Limb (tissue), 2 donors: Measurements from ENCODE around the gene SEMA3F.
A peak's percentile ranks its signal among the peaks of the same experiment; 100 is the strongest.

ENCODE experiments used
- DNase-seq, 2 donors: peaks; one replicate each; pipeline ENCODE4 v3.0.0-alpha.2; 2016; ENCODE audit errors: extremely low spot score in 2 of 2

Gene SEMA3F

DNA sequence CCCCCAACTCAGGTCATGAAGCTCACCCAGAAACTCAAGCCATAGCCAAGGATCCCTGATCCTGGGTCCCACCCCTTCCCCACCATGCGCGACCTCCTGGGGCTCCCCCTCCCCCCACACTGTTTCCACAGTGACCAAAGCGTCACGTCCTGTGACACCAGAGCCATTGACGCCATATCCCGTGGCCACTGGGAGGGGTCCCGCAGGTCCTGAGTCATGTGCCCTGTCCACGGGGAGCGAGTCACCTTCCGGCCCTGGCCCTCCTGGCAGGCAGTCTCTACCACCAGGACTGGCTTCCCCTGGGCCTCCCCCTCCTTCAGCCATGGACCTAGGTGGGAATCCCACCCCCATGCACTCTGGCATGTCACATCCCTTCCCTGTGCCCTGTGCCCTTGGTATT, 15.6 kb downstream of the SEMA3F start:
- no peak for DNase-seq

DNA sequence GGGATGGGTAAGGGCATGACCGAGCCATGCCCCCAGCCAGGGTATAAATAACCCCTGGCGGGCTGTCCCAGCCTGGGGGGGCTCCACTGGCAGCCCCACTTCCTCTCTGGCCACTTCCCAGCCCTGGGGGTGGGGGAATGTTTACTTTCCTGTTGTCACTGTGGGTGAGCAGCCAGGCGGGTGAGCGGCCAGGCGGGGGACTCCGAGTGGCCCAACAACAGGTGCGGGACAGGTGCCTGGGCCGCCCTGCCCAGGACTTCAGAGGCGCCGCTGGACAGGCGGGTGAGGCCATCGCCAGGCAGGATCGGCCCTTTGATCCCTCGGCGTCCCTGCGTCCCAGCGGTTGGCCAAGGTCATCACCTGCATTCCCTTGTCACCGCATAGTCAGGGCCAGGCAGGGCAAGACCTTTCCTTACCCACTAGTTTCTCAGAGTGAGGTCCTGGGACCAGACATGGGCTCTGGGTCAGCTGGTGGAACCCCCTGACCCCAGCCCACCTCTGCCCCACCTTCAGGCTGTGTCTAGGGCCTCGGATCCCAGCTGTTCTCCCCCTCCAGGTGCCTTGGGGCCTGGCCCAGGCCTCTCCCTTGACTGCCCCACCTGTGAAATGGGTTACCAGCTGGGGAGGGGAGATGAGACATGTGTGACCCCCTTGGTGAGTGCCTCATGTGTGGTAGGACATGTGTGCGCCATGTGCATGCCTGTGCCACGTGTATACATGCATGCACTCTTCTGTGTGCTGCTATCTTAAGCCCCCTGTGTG, 16.6 kb downstream of the SEMA3F start:
- DNase-seq: no peak

DNA sequence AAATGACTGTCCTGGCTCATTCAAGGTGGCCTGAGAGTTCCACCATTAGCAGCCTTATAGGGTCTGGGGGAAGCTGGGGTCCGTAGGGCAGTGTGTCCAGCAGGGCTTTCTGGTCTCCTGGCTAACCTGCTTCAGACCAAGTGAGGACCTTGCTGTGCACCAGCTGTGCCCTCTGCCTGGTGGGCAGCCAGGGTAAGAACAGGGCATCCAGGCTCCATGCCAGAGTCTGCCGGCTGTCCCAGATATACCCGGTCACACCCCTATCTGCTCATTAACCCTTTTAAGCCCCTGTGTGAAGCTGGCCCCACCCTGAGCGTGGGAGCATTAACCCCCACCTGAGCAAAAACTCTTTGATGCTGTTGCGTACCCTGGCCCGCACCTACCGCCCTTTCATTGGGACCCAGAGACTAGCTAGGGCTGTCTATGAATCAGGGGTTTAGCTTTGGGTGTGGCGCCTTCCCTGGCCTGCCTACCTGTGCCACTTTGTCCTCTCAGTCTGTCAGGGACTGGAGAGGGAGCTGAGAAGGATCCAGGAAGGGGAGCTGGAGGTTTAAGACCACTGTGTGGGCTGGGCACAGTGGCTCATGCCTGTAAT, 17.6 kb downstream of the SEMA3F start:
- no peak for DNase-seq

DNA sequence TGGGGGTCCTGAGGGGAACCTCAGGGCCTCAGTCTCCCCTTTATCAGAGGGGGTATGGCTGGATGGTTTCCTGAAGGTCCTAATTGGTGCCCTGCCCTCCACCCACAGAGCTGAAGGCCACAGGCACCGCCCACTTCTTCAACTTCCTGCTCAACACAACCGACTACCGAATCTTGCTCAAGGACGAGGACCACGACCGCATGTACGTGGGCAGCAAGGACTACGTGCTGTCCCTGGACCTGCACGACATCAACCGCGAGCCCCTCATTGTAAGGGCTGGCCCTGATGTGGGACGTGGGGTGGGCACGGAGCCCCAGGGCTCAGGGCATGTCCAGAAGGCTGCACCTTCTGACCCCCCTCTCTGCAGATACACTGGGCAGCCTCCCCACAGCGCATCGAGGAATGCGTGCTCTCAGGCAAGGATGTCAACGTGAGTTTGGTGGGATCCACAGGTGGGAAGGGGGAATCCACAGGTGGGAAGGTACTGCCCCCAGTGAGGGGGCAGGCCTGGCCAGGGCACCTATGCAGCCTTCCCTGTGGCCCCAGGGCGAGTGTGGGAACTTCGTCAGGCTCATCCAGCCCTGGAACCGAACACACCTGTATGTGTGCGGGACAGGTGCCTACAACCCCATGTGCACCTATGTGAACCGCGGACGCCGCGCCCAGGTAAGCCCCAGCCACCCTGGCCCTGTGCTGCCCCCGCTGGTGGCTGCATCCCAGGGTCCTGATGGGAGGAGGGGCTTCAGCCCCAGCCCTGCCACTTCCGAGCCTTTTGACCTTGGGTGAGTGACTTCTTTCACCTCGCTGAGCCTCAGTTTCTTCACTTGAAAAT, 18.8 kb downstream of the SEMA3F start:
- DNase-seq: no peak

DNA sequence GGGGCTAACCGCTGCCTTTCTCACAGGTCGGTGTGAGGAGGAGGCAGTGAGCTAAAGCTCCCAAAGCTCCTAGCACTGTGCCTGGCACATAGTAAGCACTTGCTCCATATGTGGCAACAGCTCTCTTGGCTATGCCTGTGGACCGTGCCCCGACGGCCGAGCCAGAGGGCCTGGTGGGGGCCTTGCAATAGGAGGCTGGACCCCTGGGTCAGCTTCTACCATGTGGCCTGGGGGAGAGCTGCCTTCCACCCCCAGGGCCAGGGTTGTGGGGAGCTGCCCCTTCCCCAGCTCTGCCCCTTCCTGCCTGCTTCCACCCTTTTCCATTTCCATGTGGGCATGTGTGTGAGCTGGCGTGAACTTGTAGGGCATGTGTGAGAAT, 19.4 kb downstream of the SEMA3F start:
- DNase-seq: no peak

DNA sequence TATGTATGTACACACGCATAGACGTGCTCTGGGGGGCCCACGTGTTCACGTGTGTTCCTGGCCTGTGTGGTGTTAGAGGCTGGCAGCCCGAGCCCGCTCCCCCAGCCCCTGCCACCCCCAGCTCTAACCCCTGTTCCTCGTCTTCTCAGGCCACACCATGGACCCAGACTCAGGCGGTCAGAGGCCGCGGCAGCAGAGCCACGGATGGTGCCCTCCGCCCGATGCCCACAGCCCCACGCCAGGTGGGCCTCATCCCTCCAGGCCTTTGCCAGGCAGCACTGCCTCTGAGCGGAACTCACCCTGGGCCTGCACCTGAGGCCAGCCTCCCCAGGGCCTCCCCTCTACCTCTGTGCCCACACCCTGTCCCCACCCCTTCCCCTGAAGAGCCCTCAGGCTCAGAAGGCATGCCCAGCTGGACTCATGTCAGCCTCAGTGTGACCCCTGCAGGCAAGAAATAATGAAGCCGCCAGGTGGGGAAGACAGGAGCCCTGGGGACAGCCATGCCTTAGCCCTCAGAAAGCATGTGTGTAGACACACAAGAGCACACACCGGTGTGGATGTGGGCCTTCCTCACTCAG, 19.9 kb downstream of the SEMA3F start:
- no peak for DNase-seq

DNA sequence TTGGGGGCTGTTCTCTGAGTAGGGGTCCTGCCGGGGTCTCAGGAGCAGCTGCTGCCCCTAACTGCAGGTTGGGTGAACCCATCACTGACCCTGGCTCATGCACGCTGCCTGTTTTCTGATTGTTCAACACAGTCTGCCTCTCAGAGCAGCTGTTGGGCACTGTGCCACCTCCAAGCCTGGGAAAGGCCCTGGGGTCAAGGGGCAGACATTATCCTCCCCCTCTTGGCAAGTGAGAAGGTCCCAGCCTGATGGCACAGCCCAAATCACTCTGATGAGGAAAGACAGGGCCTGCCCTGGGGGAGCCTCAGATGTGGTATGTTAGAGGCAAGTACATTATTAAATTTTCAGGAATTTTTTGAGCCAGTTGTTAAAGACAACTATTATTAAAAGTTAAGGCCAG, 22.2 kb downstream of the SEMA3F start:
- DNase-seq: no peak

DNA sequence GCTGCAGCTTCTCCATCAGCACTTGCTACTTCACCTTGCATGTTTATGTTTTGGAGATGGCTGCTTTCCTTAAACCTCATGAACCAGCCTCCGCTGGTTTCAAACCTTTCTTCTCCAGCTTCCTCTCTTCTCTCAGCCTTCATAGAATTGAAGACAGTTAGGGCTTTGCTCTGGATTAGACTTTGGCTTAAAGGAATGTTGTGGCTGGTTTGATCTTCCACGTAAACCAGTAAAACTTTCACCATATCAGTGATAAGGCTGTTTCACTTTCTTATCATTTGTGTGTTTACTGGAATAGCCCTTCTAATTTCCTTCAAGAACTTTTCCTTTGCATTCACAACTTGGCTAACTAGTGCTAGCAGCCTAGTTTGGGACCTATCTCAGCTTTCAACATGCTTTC, 24.6 kb downstream of the SEMA3F start:
- no peak for DNase-seq

DNA sequence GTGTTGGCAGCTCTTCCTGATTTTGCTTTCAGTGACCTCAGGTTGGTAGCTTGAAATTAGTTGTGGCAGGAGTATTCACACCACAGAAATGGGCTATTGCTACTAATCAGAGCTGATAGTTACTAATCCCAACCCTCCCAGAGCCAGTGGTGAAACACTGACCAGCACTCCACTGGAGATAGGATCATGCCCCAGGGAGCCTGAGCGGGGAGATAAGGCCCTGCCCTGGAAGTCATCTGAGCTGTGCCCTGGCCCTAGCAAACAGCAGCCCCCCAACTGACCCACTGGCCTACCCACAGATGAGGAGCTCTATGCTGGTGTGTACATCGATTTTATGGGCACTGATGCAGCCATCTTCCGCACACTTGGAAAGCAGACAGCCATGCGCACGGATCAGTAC, 26.9 kb downstream of the SEMA3F start:
- DNase-seq: no peak

DNA sequence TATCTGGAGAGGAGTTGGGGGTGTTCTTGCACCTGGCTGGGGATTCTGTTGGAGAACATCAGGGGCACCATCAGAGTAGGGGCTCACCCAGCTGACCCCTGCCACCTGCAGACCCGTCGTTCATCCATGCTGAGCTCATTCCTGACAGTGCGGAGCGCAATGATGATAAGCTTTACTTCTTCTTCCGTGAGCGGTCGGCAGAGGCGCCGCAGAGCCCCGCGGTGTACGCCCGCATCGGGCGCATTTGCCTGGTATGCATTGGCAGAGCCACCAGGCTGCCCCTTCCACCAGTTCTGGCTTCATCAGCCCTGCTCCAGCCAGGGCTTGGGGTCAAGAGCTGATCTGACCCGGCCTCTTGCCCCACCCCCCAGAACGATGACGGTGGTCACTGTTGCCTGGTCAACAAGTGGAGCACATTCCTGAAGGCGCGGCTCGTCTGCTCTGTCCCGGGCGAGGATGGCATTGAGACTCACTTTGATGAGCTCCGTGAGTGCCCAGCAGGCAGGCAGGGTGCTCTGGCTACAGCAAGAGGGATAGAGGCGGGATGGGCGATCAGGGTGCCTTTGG, 27.5 kb downstream of the SEMA3F start:
- DNase-seq: no peak

DNA sequence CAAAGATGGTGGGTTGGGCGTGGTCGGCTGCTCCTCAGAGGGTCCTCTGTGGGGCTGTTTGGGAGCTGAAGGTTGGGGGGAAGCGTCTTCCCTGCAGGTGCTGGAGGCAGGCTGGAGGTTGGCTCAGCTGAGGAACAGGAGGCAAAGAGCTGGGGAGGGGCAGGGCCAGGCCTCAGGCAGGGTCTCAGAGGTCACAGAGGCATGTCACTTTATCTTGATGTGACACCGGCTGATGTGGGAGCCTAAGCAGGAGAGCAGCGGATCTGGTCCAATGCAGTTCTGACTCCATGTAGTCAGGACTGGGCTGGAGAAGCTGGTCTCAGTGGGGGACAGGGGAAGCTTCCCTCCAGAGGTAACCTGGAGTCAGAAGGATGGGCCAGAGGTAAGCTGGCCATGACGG, 28.6 kb downstream of the SEMA3F start:
- DNase-seq: no peak

DNA sequence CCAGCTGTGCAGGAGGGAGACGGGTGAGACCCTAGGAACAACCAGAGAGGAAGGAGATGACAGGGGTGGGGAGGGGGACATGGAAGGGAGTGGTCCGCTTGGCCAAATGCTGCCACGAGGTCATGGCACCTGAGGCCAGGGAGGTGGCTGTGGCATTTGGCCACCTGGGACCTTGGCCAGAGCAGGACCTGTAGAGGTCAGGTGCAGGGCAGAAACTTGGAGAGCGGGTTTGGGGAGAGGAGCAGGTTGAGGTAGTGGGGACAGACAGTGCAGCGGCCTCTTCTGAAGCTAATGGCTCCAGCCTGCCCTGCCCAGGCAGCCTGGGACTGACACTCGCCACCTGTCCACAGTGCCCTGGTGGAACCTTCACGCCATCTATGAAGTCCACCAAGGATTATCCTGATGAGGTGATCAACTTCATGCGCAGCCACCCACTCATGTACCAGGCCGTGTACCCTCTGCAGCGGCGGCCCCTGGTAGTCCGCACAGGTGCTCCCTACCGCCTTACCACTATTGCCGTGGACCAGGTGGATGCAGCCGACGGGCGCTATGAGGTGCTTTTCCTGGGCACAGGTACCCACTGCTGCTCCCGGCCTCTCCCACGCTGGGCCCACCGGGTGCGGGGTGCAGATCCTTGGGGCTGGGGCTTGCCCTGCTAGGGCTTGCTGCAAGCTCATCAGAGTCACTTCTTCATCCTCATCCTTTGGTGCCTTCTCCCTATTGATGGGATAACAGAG, 29.3 kb downstream of the SEMA3F start:
- DNase-seq: no peak

DNA sequence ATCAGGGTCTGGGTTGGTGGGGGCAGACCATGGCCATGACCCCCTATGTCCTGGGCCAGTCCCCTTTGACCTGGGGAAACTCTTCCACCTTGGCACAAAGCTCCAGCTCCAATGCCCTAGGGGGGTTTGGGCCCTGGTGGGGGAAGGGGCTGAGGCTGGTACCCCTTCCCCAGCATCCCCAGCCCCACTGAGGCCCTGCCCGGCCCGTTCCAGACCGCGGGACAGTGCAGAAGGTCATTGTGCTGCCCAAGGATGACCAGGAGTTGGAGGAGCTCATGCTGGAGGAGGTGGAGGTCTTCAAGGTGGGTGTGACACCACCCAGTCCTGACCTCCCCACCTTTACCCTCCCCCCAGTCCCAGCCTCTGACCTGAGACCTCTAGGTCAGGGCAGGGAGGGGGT, 30.1 kb downstream of the SEMA3F start:
- no peak for DNase-seq

DNA sequence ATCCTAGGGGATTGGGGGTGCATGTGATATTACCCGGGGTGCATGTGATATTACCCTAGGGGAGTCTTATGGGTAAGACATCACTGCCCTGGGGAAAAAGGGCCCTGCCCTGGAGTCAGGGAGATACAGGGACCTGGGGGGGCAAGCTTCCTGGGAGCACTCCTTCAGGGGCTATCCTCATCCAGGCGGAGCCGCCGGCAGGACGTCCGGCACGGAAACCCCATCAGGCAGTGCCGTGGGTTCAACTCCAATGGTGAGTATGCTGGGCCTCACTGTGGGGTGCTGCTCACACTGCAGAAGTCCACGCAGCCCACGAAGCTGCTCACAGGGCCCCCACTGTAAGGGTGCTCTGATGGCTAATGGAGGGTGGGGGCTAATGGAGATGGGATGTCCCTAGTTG, 31.0 kb downstream of the SEMA3F start:
- DNase-seq: no peak

DNA sequence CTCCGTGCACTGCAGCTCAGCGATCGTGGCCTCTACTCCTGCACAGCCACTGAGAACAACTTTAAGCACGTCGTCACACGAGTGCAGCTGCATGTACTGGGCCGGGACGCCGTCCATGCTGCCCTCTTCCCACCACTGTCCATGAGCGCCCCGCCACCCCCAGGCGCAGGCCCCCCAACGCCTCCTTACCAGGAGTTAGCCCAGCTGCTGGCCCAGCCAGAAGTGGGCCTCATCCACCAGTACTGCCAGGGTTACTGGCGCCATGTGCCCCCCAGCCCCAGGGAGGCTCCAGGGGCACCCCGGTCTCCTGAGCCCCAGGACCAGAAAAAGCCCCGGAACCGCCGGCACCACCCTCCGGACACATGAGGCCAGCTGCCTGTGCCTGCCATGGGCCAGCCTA, 32.6 kb downstream of the SEMA3F start:
- DNase-seq: no peak

DNA sequence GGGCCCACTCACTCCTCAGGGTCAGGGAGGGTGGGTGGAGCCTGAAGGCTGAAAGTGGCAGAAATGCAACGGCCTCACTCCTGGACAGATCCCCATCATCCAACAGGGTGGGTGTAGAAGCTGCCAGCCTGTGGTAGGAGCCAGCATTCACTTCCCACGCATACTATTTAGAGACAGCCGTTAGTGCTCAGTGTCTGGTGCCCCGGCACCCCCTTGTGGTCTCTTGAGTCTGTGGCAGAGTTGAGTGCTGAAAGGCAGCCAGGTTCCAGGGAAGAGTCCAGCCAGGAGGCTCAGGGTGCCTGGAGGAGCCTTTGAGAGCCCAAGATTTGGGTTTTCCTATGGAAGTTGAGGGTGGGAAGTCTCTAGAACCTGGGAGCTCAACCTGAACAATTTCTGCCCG, 34.1 kb downstream of the SEMA3F start:
- DNase-seq: peak; percentile 70 to 80

DNA sequence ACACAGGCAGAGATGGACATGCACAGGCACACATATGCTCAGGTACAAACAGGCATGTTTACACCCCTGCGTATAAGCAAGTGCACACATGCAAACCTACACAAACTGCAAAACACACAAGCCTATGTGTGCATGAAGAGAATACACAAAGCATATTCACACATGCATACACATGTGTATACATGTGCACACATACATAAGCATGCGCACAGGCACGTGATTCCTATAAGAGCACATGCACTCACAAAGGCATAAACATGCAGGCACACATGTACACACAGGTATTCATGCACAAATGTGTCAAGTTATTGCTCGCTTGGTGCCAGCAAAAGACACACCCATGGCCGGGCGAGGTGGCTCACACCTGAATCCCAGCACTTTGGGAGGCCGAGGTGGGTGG, 34.9 kb downstream of the SEMA3F start:
- DNase-seq: no peak

DNA sequence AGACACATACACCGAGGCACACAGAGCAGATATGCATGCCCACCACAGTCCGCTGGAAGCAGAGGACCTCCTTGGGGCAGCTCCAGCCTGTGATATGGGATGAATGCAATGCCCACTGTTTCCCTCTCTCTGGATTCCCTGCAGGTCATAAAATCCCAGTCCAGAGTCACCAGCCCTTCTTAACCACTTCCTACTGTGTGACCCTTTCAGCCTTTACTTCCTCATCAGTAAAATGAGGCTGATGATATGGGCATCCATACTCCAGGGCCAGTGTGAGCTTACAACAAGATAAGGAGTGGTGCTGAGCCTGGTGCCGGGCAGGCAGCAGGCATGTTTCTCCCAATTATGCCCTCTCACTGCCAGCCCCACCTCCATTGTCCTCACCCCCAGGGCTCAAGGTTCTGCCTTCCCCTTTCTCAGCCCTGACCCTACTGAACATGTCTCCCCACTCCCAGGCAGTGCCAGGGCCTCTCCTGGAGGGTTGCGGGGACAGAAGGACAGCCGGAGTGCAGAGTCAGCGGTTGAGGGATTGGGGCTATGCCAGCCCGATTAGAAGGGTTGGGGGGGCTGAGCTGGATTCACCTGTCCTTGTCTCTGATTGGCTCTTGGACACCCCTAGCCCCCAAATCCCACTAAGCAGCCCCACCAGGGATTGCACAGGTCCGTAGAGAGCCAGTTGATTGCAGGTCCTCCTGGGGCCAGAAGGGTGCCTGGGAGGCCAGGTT, 36.0 kb downstream of the SEMA3F start, which contains the start of gene GNAT1:
GNAT1 (plus strand) TSS at position 675 of the 725 bp plus-strand sequence. CDS start 116 bp downstream, outside the sequence.
- DNase-seq: no peak

DNA sequence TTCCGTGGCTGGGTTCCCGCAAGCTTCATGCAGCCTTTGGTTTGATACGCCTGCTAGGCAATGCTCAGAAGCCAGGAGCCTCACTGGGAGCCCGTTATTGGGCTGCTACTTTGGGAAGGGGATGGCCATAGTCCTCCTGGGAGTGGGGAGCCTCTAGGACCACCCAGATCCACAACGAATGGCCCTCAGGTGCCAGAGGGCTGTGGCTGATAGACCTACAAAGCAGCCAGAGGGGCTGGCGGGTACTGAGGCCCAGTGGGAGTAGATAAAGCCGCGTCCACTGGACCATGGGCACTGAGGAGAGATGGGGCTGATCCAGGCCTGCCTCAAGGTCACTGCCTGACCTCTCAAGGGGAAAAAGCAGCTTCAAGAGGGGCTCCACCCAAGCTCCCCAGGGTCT, 37.0 kb downstream of the SEMA3F start:
- no peak for DNase-seq

DNA sequence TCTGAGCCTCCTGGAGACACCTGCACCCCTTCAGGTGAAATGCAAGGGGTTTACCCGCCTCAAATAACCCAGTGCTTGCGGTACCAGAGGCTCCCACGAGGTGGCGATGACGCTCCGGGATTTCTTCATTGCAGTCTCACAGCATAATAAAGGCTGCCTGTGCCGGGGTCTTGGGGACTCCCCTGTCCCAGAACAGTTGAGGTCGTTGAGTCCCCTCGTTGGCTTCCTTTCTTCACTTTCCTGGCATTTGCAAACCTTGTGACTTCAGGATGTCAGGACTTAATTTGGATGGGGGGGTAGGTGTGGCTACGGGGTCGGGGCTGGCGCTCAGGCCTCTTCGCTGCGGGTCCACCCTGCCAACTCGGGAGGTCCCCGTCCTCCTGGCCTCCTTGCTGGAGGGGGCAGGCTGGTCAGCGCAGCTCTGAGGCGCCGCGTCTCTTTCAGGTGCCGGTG, 37.6 kb downstream of the SEMA3F start:
- peak; percentile 50 to 90 for DNase-seq
